AG20443 (cell line): ENCODE results near the gene GPX8.

Experiments
- DNase-seq: peaks from one replicate; pipeline ENCODE4 v3.0.0; 2012; ENCODE audit warnings: low spot score, mixed read lengths

The GPX8 gene

DNA sequence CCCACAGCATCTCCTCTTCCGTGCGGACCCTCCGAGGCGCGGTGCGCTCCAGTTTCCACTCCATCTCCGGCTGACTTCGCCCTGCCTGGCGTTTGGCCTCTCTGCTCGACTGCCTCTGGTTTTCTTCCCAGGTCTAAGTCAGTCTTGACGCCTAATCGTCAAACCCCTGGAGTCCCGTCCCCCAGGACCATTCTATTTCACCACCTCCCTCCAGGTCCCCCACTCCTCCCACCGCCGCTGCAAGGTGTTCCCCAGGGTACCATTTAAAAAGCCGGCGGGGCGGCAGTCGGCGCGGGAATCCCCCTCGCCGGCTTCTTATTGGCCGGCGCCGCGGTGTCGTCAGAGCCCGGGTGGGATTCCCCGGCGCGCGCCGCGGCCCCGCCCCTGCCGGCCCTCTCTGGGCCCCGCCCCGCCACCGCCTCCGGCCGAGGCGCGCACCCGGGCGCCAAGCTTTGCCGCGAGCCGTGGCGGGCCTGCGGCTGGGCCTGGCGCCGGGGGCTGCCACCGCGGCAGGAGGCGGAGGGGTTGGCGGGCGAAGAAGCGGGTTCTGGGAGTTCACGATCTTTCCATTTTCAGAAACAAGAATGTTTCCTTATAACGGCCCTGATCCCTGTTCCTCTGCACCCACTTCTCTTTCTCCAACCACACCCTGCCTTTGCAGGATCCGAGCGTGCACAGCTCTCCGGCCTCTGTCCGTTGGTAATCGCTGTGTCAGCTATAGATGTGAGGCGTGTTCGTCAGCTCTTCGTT lies 13.1 kb downstream of the GPX8 start, which contains the start of gene CDC20B:
Gene CDC20B, minus strand, starts transcription at position 241 of the 750 bp plus-strand sequence. Its CDS starts 177 bp downstream, at position 64.
- peak; percentile 98 for DNase-seq

GRCh38 chr5:55173687-55174230 lies 13.8 kb downstream of the GPX8 start:
- no peak for DNase-seq

- no peak for DNase-seq
Measured at GRCh38 chr5:55175781-55176175, 15.8 kb downstream of the GPX8 start.

- DNase-seq, result peak; percentile 53
Measured at GRCh38 chr5:55176176-55176818, 16.3 kb downstream of the GPX8 start.

GRCh38 chr5:55177078-55177477 lies 17.1 kb downstream of the GPX8 start:
- no peak for DNase-seq

GRCh38 chr5:55180016-55180415 lies 20.0 kb downstream of the GPX8 start:
- DNase-seq, result no peak

- no peak for DNase-seq
Measured at GRCh38 chr5:55187370-55187769, 27.4 kb downstream of the GPX8 start.

DNA sequence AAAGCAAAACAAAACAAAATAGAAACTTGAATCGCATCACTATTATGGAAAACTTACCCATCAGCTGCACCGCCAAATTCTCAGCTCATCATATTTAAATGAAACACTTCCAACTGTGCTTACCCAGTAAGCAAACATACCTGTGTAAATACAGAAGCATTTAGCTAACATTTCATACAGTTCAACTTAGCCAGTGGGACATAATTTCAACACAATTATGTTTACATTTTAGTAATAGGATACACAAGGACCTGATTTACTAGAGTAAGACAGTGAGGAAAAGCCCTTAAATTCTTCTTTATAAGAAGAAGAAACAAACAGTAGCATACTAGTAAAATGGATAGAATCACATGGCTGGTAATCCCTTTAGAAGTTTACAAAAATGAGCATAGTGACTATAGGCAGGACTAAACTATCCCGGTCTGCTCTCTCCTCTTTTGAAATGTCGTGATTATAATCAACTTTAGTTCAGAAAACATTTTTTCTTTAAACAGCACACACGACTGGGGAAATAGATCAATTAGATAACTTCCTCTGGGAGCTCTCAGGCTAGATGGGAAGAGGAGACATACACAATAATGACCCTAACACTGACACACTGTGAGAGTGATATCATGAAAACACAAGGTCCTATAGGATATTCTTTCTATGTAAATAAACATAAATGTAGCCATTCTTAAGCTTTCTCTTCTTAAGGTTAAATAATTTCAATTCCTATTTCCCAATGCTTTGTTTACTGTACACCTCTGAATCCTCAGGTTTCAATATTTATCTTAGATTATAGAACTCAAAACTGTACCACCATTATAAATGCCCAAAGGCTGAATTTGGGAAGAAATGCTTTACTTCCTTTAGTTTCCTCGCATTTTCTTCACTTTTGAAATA lies 28.9 kb downstream of the GPX8 start:
- no peak for DNase-seq

DNA sequence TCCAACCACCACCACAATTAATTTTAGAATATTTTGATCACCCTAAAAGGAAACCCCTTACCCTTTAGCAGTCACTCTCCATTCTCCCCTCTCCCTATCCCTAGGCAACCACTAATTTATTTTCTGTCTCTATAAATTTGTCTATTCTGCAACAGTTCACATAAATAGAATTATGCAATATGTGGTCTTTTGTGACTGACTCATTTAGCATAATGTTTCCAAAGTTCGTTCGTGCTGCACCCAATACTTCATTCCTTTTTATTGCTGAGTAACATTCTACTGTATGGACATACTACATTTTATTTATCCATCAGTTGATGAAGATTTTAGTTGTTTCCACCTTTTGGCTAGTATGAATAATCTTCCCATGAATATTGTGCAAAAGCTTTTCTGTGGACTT lies 31.2 kb downstream of the GPX8 start:
- no peak for DNase-seq

GRCh38 chr5:55205001-55205400 lies 45.0 kb downstream of the GPX8 start:
- no peak for DNase-seq

DNA sequence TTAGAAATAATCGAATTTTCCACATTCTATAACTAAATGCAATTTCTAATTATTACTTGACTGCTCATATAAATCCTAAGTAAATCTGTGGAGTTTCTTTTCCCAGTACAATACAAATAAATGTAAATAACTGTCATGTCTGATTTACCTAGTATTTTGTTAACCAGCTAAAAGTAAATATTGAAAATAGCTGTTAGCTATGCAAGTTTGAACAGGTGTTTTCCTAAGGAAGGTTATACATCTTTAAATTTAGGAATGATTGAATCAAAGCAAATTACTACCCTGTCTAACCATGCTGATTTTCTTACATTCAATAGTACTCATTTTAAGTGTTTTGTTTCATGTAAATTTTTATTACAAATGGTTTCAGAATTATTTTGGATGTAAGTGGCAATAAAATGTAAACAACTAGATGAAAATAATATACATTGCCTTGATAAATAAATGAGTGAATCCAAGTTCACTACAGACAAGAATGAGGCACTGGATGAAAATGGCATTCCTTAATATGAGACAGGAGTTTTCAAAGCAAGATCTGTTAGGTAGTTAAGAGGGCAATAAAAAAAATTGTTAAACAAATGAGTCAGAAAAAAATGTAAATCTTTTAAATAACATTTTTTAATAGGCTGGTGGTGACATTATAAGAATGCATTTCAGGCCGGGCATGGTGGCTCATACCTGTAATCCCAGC lies 51.4 kb downstream of the GPX8 start:
- no peak for DNase-seq
